Mesenchymal stem cell (in vitro differentiated cells and primary cell): ENCODE measurements around the gene SEPTIN12.

Experiments used
- DNase-seq: peaks from one replicate; pipeline ENCODE4 v3.0.0-alpha.2; 2013
- H2AFZ ChIP-seq: one replicate; pipeline ENCODE4 v1.6.1; 2013; ENCODE audit warnings: low read depth, mild to moderate bottlenecking, control low read depth, inconsistent platforms, low read length, moderate library complexity
- H2AK5ac ChIP-seq: 2 replicates; pipeline ENCODE4 v1.6.1; 2013; ENCODE audit warnings: low read length, moderate library complexity, mild to moderate bottlenecking, inconsistent platforms; ENCODE audit not compliant: severe bottlenecking
- H2BK120ac ChIP-seq: one replicate; pipeline ENCODE4 v1.6.1; 2013; ENCODE audit warnings: low read depth, mild to moderate bottlenecking, inconsistent platforms, low read length, moderate library complexity
- H2BK12ac ChIP-seq, 2 experiments: one replicate each; pipeline ENCODE4 v1.6.1; 2013; ENCODE audit warnings: inconsistent platforms in 2 of 2, low read length in 2 of 2, mild to moderate bottlenecking in 2 of 2, moderate library complexity in 2 of 2, control low read depth in 1 of 2
- H2BK15ac ChIP-seq: one replicate; pipeline ENCODE4 v1.6.1; 2013; ENCODE audit warnings: mild to moderate bottlenecking, low read depth, inconsistent platforms; ENCODE audit not compliant: poor library complexity, severe bottlenecking
- H2BK5ac ChIP-seq: 2 replicates; pipeline ENCODE4 v1.6.1; 2013; ENCODE audit warnings: low read depth, mild to moderate bottlenecking, low read length, control low read depth, inconsistent platforms; ENCODE audit not compliant: poor library complexity, severe bottlenecking
- H3K14ac ChIP-seq, 2 experiments: one replicate each; pipeline ENCODE4 v1.6.1; 2013; ENCODE audit warnings: inconsistent platforms in 2 of 2, low read length in 2 of 2, control low read depth in 1 of 2, mild to moderate bottlenecking in 1 of 2, moderate library complexity in 1 of 2
- H3K18ac ChIP-seq, 2 experiments: one replicate each; pipeline ENCODE4 v1.6.1; 2013; ENCODE audit warnings: inconsistent platforms in 2 of 2, low read length in 2 of 2, control low read depth in 1 of 2, low read depth in 1 of 2, mild to moderate bottlenecking in 1 of 2
- H3K23ac ChIP-seq, 2 experiments: one replicate each; pipeline ENCODE4 v1.6.1; 2013; ENCODE audit warnings: inconsistent platforms in 2 of 2, low read length in 2 of 2, mild to moderate bottlenecking in 2 of 2, moderate library complexity in 2 of 2, control low read depth in 1 of 2
- H3K27ac ChIP-seq: 2 replicates; pipeline ENCODE4 v1.5.1; 2013; ENCODE audit warnings: mild to moderate bottlenecking, moderate library complexity, low read length, control low read depth, inconsistent platforms; ENCODE audit not compliant: poor library complexity, severe bottlenecking
- H3K27me3 ChIP-seq, 2 experiments: 2 replicates each; pipeline versions ENCODE4 v1.6.1 to v1.7.0; 2013; ENCODE audit warnings: low read length in 2 of 2, mild to moderate bottlenecking in 2 of 2, moderate library complexity in 2 of 2, control low read depth in 1 of 2, inconsistent platforms in 1 of 2; ENCODE audit not compliant: control insufficient read depth in 1 of 2, insufficient read depth in 1 of 2
- H3K36me3 ChIP-seq, 2 experiments: 2 replicates each; pipeline versions ENCODE4 v1.6.1 to v1.7.0; 2013; ENCODE audit warnings: low read length in 2 of 2, control low read depth in 1 of 2, inconsistent platforms in 1 of 2, low read depth in 1 of 2, mild to moderate bottlenecking in 1 of 2; ENCODE audit not compliant: insufficient read depth in 2 of 2, control insufficient read depth in 1 of 2
- H3K4ac ChIP-seq, 2 experiments: one replicate each; pipeline ENCODE4 v1.6.1; 2013; ENCODE audit warnings: inconsistent platforms in 2 of 2, low read length in 2 of 2, mild to moderate bottlenecking in 2 of 2, moderate library complexity in 2 of 2, control low read depth in 1 of 2, low read depth in 1 of 2
- H3K4me1 ChIP-seq: 2 replicates; pipeline ENCODE4 v1.6.1; 2013; ENCODE audit warnings: low read depth, low read length, control low read depth; ENCODE audit not compliant: control insufficient read depth, insufficient read depth
- H3K4me2 ChIP-seq: 2 replicates; pipeline ENCODE4 v1.6.1; 2013; ENCODE audit warnings: low read length, mild to moderate bottlenecking, inconsistent platforms; ENCODE audit not compliant: poor library complexity, severe bottlenecking
- H3K4me3 ChIP-seq, 2 experiments: 2 replicates each; pipeline versions ENCODE4 v1.5.1 to v1.7.0; 2013; ENCODE audit warnings: low read length in 2 of 2, mild to moderate bottlenecking in 2 of 2, control low read depth in 1 of 2, low read depth in 1 of 2; ENCODE audit not compliant: insufficient read depth in 1 of 2
- H3K79me1 ChIP-seq: replicated peaks from 2 replicates; pipeline ENCODE4 v1.6.1; 2013; ENCODE audit warnings: mild to moderate bottlenecking, control low read depth, low read length, inconsistent platforms; ENCODE audit not compliant: poor library complexity, severe bottlenecking
- H3K9ac ChIP-seq: 2 replicates; pipeline ENCODE4 v1.7.0; 2013; ENCODE audit warnings: mild to moderate bottlenecking, low read length, moderate library complexity
- H3K9me3 ChIP-seq: 2 replicates; pipeline ENCODE4 v1.7.0; 2013; ENCODE audit warnings: mild to moderate bottlenecking, low read length; ENCODE audit not compliant: control insufficient read depth
- H4K8ac ChIP-seq: one replicate; pipeline ENCODE4 v1.6.1; 2013; ENCODE audit warnings: inconsistent platforms, mild to moderate bottlenecking, low read length, moderate library complexity
- H4K91ac ChIP-seq: one replicate; pipeline ENCODE4 v1.6.1; 2013; ENCODE audit warnings: mild to moderate bottlenecking, low read length, inconsistent platforms
- WGBS: methylation state at CpG from one replicate; pipeline ENCODE4 v1.1.7; 2013; ENCODE audit warnings: mixed read lengths; 5-methylcytosine and 5-hydroxymethylcytosine counted together

SEPTIN12 gene

DNA sequence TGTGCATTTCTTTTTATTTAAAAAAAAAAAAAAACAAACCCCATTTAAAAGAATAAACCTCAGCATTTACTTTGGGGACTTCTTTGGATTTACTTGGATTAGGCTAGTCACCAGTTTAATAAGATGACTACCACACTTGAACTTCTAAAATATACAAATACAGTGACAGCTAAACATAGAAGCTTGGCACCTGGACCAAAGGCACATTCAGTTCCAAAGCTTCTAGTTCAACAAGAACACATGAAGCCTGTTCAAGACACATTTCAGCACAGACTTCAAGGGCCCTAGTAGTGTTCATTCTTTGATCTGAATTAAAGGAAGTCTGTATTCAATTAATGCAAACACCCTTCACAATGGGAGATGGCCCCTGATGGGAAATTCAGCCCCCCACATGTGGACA is 25.9 kb upstream of the SEPTIN12 start:
- Histone ChIP-seq H2AK5ac (no peak overlapping the region), H3K18ac (no peak overlapping the region), H3K23ac (no peak overlapping the region), H3K4ac (no peak overlapping the region), H2AFZ (no peak overlapping the region), H4K91ac (no peak overlapping the region), H3K14ac (no peak overlapping the region), H3K27me3 (no peaks in the 10 kb centered on the region), H3K4me1 (no peaks in the 10 kb centered on the region), H3K79me1 (peaks cover 24% of the 10 kb centered on the region), H3K9ac (no peak overlapping the region), H3K27ac (no peak overlapping the region), H3K4me2 (no peak overlapping the region), H2BK12ac (no peak overlapping the region), H3K4me3 (no peak overlapping the region), H3K36me3 (peaks cover 75 to 80% of the 10 kb centered on the region in 2 experiments), H2BK15ac (no peak overlapping the region), H2BK120ac (no peak overlapping the region), H4K8ac (no peak overlapping the region), H3K9me3 (no peaks in the 10 kb centered on the region), H2BK5ac (no peak overlapping the region)
- DNase-seq: no peak

DNA sequence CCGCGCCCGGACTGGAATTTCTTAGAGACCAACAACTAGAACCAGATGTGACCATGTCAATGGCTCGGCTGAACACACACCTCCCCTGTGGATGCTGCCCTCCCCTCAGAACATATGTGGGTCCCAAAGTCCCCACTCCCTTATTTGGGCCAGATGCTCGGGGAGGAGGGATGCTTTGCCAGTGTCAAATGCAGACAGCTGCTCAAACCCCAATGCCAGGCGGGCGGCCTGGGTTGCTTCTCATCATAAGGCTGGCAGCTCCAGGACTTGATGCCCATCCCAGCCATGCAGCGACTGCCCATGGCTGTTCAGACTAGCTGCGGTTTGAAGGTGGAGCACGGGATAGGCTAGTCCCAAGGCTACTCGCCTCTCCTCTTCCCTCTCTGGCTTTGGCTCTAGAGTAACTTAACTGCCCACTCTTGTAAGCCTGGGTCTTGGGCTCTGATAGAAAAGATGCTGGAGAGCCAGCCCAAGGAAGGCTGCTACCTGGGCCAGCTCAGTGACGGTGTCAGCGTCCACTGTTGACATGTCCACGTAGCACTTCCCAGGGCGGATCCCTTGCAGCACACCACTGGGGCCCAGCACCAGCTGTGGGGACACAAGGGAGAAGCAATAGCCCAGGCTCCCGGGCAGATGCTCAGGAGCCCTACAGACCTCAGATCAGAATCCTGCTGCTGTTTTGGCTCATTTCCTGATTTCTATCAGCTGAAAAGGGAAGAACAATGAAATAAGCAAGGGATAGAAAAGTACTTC is 25.3 kb upstream of the SEPTIN12 start:
- Histone ChIP-seq H3K36me3 (peaks cover 70 to 80% of the 10 kb centered on the region in 2 experiments), H2BK120ac (no peak overlapping the region), H2BK12ac (no peak overlapping the region), H3K27me3 (no peaks in the 10 kb centered on the region), H3K9ac (no peak overlapping the region), H2BK5ac (no peak overlapping the region), H4K8ac (no peak overlapping the region), H4K91ac (no peak overlapping the region), H3K9me3 (no peaks in the 10 kb centered on the region), H3K27ac (no peak overlapping the region), H3K23ac (no peak overlapping the region), H2AFZ (no peak overlapping the region), H3K18ac (no peak overlapping the region), H3K4ac (no peak overlapping the region), H3K79me1 (peaks cover 20% of the 10 kb centered on the region), H2BK15ac (no peak overlapping the region), H3K4me2 (no peak overlapping the region), H3K14ac (no peak overlapping the region), H3K4me3 (no peak overlapping the region), H2AK5ac (no peak overlapping the region), H3K4me1 (no peaks in the 10 kb centered on the region)
- no peak for DNase-seq
- 97% methylated on average over 16 of the region's 16 CpGs for WGBS

DNA sequence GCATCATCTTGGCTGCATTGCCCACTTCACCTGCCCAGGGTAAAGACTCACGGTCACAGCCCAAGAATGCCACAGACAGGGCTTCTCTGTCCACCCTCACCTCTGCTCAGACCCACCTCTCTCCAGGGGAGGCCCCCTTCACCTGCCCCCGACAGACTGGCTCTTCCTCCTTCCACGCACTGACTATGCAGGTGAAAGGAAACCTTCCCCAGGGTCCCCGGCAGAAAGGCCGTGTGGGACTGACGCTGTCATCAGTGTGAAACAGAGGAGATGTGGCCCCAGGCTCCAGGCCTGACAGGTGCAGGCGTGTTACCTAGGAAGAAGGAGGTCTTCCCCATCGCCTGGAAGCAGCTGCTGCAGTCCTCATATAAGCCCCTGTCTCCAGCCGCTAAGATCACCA is 23.6 kb upstream of the SEPTIN12 start:
- no peaks in the 10 kb centered on the region for H3K4me1 ChIP-seq
- H3K27ac ChIP-seq: no peak overlapping the region
- no peak overlapping the region for H2BK15ac ChIP-seq
- no peak overlapping the region for H3K9ac ChIP-seq
- H4K91ac ChIP-seq: no peak overlapping the region
- no peaks in the 10 kb centered on the region for H3K9me3 ChIP-seq
- no peak overlapping the region for H3K18ac ChIP-seq
- no peak overlapping the region for H2BK120ac ChIP-seq
- H3K14ac ChIP-seq: no peak overlapping the region
- no peak overlapping the region for H3K23ac ChIP-seq
- H3K4me2 ChIP-seq: no peak overlapping the region
- H3K27me3 ChIP-seq: no peaks in the 10 kb centered on the region
- 95% methylated on average over 9 of the region's 9 CpGs for WGBS
- H3K36me3 ChIP-seq: peaks cover 64 to 83% of the 10 kb centered on the region in 2 experiments
- no peak overlapping the region for H2AK5ac ChIP-seq
- no peak overlapping the region for H2BK12ac ChIP-seq
- H2BK5ac ChIP-seq: no peak overlapping the region
- no peak overlapping the region for H2AFZ ChIP-seq
- H3K79me1 ChIP-seq: peaks cover 16% of the 10 kb centered on the region
- peak overlapping the region; percentile 23 for H4K8ac ChIP-seq
- no peak overlapping the region for H3K4ac ChIP-seq
- DNase-seq: no peak
- no peak overlapping the region for H3K4me3 ChIP-seq

DNA sequence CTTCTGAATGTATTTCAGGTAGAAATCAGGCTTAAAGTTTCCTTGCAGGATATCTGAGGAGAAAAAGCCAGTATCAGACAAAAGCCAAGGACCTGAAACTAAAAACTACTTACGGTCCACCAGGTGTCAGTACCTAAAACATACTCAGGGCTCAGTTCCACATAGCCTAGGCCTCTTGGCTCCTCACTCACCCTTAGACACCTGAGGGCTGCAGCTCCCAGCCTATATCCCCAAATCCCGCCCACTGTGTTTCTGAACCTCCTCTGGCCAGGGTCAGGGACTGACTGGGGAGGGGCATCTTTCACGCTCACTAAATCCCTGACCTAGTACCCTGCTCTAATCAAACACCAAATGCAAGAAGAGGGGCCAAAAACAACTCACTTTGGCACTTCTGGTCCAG is 23.1 kb upstream of the SEPTIN12 start:
- Histone ChIP-seq H2AK5ac (no peak overlapping the region), H2BK120ac (no peak overlapping the region), H3K18ac (no peak overlapping the region), H3K4me3 (no peak overlapping the region), H2BK5ac (no peak overlapping the region), H2AFZ (no peak overlapping the region), H2BK12ac (no peak overlapping the region), H2BK15ac (no peak overlapping the region), H3K36me3 (peaks cover 66 to 83% of the 10 kb centered on the region in 2 experiments), H3K27ac (no peak overlapping the region), H3K4me2 (no peak overlapping the region), H4K8ac (no peak overlapping the region), H3K27me3 (no peaks in the 10 kb centered on the region), H4K91ac (no peak overlapping the region), H3K4me1 (no peaks in the 10 kb centered on the region), H3K9me3 (no peaks in the 10 kb centered on the region), H3K79me1 (peaks cover 16% of the 10 kb centered on the region), H3K14ac (no peak overlapping the region), H3K23ac (no peak overlapping the region), H3K4ac (no peak overlapping the region), H3K9ac (no peak overlapping the region)
- WGBS: 96% methylated on average over 3 of the region's 3 CpGs
- DNase-seq: no peak
